ENCODE results near the gene APC.

- TF ChIP-seq CTCF (IDR thresholded peaks at IDR 0.05): no peak
- no peak for TF ChIP-seq POLR2A (IDR thresholded peaks at IDR 0.05)
- no peak for TF ChIP-seq EP300 (IDR thresholded peaks at IDR 0.05; ENCODE audit: low read depth)
- no peak for TF ChIP-seq POLR2AphosphoS5 (IDR thresholded peaks at IDR 0.05)
Measured at GRCh38 chr5:112830378-112830777, 92.7 kb downstream of the APC start.
